ENCODE results near the gene OR5H6. TPM values are rescaled to one million over a fixed set of nuclear protein-coding genes. Genes with fewer than 3 reads are reported as not detected.

The OR5H6 gene
- total and polyA plus RNA-seq, 4 donors: not detected

- Histone ChIP-seq H3K27me3 (ENCODE audit: control insufficient read depth in 4 of 4, insufficient read depth in 4 of 4, low read length in 3 of 4) (no peaks in the 10 kb centered on the region), H3K36me3 (ENCODE audit: control insufficient read depth in 4 of 4, insufficient read depth in 3 of 4, low read depth in 1 of 4, low read length in 3 of 4) (no peaks in the 10 kb centered on the region), H3K9me3 (ENCODE audit: control insufficient read depth in 4 of 4, low read length in 3 of 4) (no peaks in the 10 kb centered on the region), H3K4me1 (ENCODE audit: control insufficient read depth in 4 of 4, insufficient read depth in 4 of 4, low read length in 3 of 4) (no peaks in the 10 kb centered on the region), H3K9ac (ENCODE audit: low read depth in 1 of 2, low read length in 2 of 2) (no peak overlapping the region), H3K4me3 (ENCODE audit: low read depth in 1 of 3, low read length in 3 of 3) (no peak overlapping the region), H3K27ac (ENCODE audit: low read depth in 1 of 2, low read length in 2 of 2) (no peak overlapping the region)
- WGBS: 79% methylated on average over 2 of the region's 2 CpGs
- no peak for DNase-seq (ENCODE audit: low spot score)
- TF ChIP-seq FOXA2 (IDR thresholded peaks at IDR 0.05) (no peak), RXRA (IDR thresholded peaks at IDR 0.05) (no peak), EGR1 (IDR thresholded peaks at IDR 0.05; ENCODE audit: low read depth in 2 of 2) (no peak), RAD21 (IDR thresholded peaks at IDR 0.05) (no peak), JUND (IDR thresholded peaks at IDR 0.05) (no peak), TAF1 (conservative IDR thresholded peaks at IDR 0.05) (no peak), SP1 (IDR thresholded peaks at IDR 0.05) (no peak), HNF4G (IDR thresholded peaks at IDR 0.05) (no peak), CTCF (IDR thresholded peaks at IDR 0.05; ENCODE audit: low read depth, low read length, missing input control) (no peak), FOXA1 (IDR thresholded peaks at IDR 0.05) (no peak), ATF3 (IDR thresholded peaks at IDR 0.05) (no peak), GABPA (IDR thresholded peaks at IDR 0.05 in 1 of 2, conservative IDR thresholded peaks at IDR 0.05 in 1 of 2) (no peak), REST (IDR thresholded peaks at IDR 0.05) (no peak), YY1 (IDR thresholded peaks at IDR 0.05) (no peak), NR2F2 (IDR thresholded peaks at IDR 0.05) (no peak), ZBTB33 (IDR thresholded peaks at IDR 0.05) (no peak), HNF4A (conservative IDR thresholded peaks at IDR 0.05) (no peak), MAX (IDR thresholded peaks at IDR 0.05) (no peak)
Measured at GRCh38 chr3:98262046-98262445, 2.0 kb upstream of the OR5H6 start.

Data from liver (tissue), 9 donors.